VCaP (cell line): ENCODE data around the gene MINDY4.

ENCODE experiments used
- H3K27ac ChIP-seq: fragments of 450-650 bp; 2 replicates; pipeline ENCODE4 v1.5.1; 2017
- TF ChIP-seq, protein P1 (sequence below): fragments of 450-650 bp; conservative IDR thresholded peaks from 2 replicates; pipeline ENCODE4 v1.5.1; 2017; ENCODE audit warnings: mild to moderate bottlenecking, moderate library complexity

The MINDY4 gene

DNA sequence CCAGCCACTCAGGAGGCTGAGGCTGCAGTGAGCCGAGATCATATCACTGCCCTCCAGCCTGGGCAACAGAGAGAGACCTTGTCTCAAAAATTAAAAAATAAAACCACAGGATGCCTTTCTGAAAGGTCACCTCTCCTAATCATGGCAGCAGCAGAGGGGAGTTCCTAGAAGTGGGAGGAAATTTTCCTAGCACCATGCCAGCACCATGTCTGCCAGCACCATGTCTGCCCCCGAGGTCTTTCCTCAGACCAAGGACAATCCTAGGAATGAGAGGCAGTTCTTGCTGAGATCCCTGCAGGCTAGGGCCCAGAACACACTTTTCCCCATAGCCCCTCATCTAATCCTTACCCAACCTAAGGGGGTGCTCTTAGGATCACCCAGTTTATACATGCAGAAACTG, 41.6 kb upstream of the MINDY4 start:
- TF ChIP-seq, protein P1, sequence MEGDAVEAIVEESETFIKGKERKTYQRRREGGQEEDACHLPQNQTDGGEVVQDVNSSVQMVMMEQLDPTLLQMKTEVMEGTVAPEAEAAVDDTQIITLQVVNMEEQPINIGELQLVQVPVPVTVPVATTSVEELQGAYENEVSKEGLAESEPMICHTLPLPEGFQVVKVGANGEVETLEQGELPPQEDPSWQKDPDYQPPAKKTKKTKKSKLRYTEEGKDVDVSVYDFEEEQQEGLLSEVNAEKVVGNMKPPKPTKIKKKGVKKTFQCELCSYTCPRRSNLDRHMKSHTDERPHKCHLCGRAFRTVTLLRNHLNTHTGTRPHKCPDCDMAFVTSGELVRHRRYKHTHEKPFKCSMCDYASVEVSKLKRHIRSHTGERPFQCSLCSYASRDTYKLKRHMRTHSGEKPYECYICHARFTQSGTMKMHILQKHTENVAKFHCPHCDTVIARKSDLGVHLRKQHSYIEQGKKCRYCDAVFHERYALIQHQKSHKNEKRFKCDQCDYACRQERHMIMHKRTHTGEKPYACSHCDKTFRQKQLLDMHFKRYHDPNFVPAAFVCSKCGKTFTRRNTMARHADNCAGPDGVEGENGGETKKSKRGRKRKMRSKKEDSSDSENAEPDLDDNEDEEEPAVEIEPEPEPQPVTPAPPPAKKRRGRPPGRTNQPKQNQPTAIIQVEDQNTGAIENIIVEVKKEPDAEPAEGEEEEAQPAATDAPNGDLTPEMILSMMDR = no peak
- no peak overlapping the region for H3K27ac ChIP-seq

DNA sequence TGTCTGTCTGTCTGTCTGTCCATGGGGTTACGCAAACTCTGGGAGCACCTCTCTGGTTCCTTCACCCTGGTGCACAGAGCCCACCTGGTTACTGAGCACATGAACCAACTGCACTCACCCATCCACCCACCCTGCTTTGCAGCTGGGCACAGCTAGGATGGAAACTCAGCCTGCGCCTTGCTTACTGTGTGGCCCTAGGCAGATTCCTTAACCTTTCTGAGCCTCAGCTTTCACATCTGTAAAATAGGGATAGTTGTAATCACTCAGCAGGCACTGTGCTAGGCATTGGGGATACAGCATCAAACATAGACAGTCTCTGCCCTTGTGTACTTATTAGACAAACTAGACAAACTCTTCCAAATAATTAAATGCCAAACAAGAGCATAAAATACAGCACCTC, 41.1 kb upstream of the MINDY4 start:
- TF ChIP-seq, protein P1 = no peak
- H3K27ac ChIP-seq = no peak overlapping the region

DNA sequence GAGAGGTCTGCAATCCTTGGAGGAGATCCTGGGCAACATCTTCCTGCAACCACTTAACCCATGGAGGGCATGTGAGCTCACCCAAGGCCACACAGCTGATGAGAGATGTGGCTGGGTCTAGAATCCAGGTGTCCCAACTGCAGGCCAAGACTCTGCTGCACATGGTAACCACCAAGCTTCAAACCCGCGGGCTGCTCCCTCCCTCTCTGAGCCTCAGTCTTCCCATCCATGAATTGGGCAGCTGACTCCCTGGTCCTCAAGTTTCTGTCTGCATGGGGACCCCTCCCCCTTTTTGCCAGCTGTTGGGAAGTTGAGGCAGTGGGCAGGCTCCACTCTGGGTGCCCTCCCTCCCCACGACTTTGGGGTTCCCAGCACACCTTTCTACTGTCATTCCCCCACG, 40.2 kb upstream of the MINDY4 start:
- TF ChIP-seq, protein P1 = no peak
- H3K27ac ChIP-seq = no peak overlapping the region

DNA sequence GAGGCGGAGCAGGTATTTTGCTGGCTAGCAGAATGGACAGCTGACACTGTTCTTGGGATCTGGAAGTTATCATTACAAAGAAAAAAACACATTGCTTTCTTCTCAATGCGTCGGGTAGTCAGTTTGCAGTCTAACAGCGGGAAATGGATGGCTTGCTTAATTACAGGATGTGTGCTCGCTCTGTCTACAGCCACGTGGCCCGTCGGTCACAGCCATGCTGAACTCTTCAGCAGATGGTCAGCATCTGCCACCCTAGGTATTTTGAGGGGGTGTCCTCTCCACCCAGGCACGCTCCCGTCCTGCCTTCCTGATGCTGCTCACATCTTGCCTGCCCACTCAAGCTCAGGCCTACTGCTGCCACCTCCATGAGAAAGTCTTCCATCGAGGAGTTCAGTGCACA, 39.6 kb upstream of the MINDY4 start:
- H3K27ac ChIP-seq = no peak overlapping the region
- TF ChIP-seq, protein P1 = no peak

DNA sequence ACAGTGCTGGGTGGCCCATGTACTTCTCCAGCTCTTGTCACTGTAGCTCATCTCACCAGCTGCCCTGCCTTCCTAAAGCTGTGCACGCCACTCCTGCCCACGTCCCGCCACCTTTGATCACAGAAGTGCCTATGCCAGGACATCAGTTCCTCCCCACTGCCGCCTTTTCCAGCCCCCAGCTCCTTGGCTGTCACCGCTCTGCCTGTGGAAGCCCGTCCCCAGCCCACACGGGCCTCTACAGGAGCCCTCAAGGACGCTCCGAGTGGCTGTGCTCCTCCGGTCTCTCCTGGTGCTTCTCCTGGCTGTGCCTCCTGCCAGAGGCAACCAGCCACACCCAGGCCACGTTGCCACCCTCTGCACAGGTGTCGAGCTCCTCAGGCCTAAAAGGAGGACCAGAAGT, 38.6 kb upstream of the MINDY4 start:
- no peak overlapping the region for H3K27ac ChIP-seq
- TF ChIP-seq, protein P1 = no peak

DNA sequence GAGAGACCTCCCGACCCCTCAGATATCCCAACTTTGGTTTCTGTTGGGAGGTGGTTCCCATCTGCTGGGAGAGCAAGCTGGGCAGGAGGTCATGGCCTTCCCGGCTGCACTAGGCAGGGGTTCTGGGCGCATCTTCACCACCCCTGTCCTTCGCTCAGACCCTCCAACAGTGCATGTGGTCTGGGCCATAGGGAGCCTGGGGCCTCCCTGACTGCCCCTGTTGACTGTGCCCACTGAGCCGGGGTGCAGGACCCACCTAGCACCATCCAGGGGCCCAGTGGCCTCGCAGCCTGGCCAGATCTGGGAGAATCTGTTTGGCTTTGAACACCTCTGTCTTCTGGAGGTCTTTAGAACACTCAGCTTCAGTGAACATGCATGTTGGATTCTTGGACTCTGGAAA, 38.0 kb upstream of the MINDY4 start:
- TF ChIP-seq, protein P1 = no peak
- no peak overlapping the region for H3K27ac ChIP-seq

DNA sequence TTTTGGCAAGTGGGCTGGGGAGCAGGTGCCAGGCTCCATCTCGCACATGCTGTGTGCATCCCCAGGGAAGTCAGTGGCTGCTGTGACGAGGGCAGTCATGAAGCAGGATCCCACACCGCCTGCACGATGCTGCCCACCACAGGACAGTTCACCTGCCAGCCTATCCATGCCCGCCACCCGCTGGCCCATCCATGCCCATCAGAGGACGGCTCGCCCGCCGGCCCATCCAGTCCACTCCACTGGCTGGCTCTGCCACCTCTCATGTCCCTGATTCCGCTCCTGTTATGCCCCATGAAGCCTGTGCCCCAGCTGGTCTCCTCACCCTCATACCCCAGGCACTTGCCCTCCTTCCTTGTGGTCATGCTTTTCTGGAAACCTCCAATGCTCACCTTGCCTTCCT, 37.5 kb upstream of the MINDY4 start:
- TF ChIP-seq, protein P1 = no peak
- H3K27ac ChIP-seq = no peak overlapping the region

DNA sequence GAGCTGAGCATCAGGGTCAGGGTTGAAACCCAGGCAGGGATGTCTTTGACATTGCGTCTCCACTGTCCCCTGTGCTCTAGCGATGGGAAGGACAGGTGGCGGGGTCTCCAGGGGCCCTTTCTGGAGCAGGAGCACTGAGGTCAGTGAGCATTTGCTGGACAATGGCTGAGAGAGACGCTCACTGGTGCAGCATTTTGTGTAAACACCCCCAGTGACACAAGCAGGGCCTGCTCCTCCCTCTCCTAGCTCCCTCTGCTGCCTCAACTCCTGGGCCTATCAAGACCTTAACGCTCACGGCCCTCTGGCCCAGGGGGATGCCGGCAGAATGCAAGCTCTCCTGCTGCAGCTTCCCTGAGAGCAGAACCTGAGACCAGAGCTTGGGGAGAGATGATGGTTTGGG, 36.7 kb upstream of the MINDY4 start:
- H3K27ac ChIP-seq = no peak overlapping the region
- TF ChIP-seq, protein P1 = no peak
